Activated T-cell treated with anti-CD3 and anti-CD28 coated beads, Interleukin-2, amount 50 U/mL, for 1 hour (primary cell): ENCODE measurements around the gene CUX1.
"Not testable (repeated sequence)": the region's sequence is repeated elsewhere in the genome, so short reads cannot be mapped to it uniquely, and the experiment has no call there.

Experiments used
- DNase-seq: peaks from one replicate; pipeline ENCODE4 v3.0.0-alpha.2; 2020

Gene CUX1

GRCh38 chr7:101961811-101962210, 144.4 kb downstream of the CUX1 start:
- DNase-seq: no peak

- DNase-seq: no peak
These were observed 146.3 kb downstream of the CUX1 start for GRCh38 chr7:101963693-101964092.

- no peak for DNase-seq
These were observed 147.4 kb downstream of the CUX1 start for GRCh38 chr7:101964680-101965452.

GRCh38 chr7:101968720-101969466, 151.5 kb downstream of the CUX1 start:
- no peak for DNase-seq

GRCh38 chr7:101969997-101970585, 152.7 kb downstream of the CUX1 start:
- no peak for DNase-seq

GRCh38 chr7:101970801-101971200, 153.4 kb downstream of the CUX1 start:
- DNase-seq: no peak

- no peak for DNase-seq
These were observed 154.0 kb downstream of the CUX1 start for GRCh38 chr7:101971457-101971856.

GRCh38 chr7:101972627-101973026, 155.2 kb downstream of the CUX1 start:
- no peak for DNase-seq

GRCh38 chr7:101973130-101973529, 155.7 kb downstream of the CUX1 start:
- DNase-seq: no peak

GRCh38 chr7:101974393-101974792, 157.0 kb downstream of the CUX1 start:
- no peak for DNase-seq

GRCh38 chr7:101975046-101975445, 157.6 kb downstream of the CUX1 start:
- no peak for DNase-seq

GRCh38 chr7:101976411-101976810, 159.0 kb downstream of the CUX1 start:
- no peak for DNase-seq

- no peak for DNase-seq
These were observed 159.8 kb downstream of the CUX1 start for GRCh38 chr7:101977249-101977648.

- no peak for DNase-seq
These were observed 161.3 kb downstream of the CUX1 start for GRCh38 chr7:101978683-101979082.

GRCh38 chr7:101983147-101983811, 165.9 kb downstream of the CUX1 start:
- no peak for DNase-seq

GRCh38 chr7:101984133-101984879, 166.9 kb downstream of the CUX1 start:
- DNase-seq: no peak

- DNase-seq: no peak
These were observed 167.9 kb downstream of the CUX1 start for GRCh38 chr7:101985057-101985902.

- DNase-seq: no peak
These were observed 168.7 kb downstream of the CUX1 start for GRCh38 chr7:101985903-101986734.

- DNase-seq: no peak
These were observed 170.1 kb downstream of the CUX1 start for GRCh38 chr7:101987494-101987893.

GRCh38 chr7:101988060-101988459, 170.6 kb downstream of the CUX1 start:
- not testable (repeated sequence) for DNase-seq

- DNase-seq: no peak
These were observed 171.1 kb downstream of the CUX1 start for GRCh38 chr7:101988513-101988912.
